ENCODE measurements around the gene GTPBP2.
A peak's percentile ranks its signal among the peaks of the same experiment; 100 is the strongest.
"Not testable (repeated sequence)": the region's sequence is repeated elsewhere in the genome, so short reads cannot be mapped to it uniquely, and the experiment has no call there.

Gene GTPBP2

GRCh38 chr6:43657221-43657802, 28.2 kb upstream of the GTPBP2 start:
- no peak for DNase-seq

GRCh38 chr6:43652822-43653221, 23.8 kb upstream of the GTPBP2 start:
- DNase-seq: not testable (repeated sequence)

GRCh38 chr6:43648248-43648647, 19.2 kb upstream of the GTPBP2 start:
- no peak for DNase-seq

- DNase-seq: no peak
These were observed 18.5 kb upstream of the GTPBP2 start for GRCh38 chr6:43647613-43648012.

- no peak for DNase-seq
These were observed 16.5 kb upstream of the GTPBP2 start for GRCh38 chr6:43645613-43645964.

- DNase-seq: peak; percentile 88
These were observed 16.0 kb upstream of the GTPBP2 start, which contains the start of gene RSPH9 for GRCh38 chr6:43644940-43645612. TSS of gene RSPH9 (plus strand) at chr6:43645036. CDS start at chr6:43645099, 63 bp downstream.

- no peak for DNase-seq
These were observed 11.1 kb upstream of the GTPBP2 start for GRCh38 chr6:43639984-43640800.

GRCh38 chr6:43636308-43636659, 7.2 kb upstream of the GTPBP2 start:
- DNase-seq: peak; percentile 68

- DNase-seq: peak; percentile 96
These were observed 6.6 kb upstream of the GTPBP2 start, which contains the start of gene MAD2L1BP for GRCh38 chr6:43635387-43636307. TSS of gene MAD2L1BP (plus strand) at chr6:43635840. CDS start at chr6:43635876, 36 bp downstream.

GRCh38 chr6:43634702-43635303, 5.7 kb upstream of the GTPBP2 start:
- no peak for DNase-seq

- not testable (repeated sequence) for DNase-seq
These were observed 3.9 kb upstream of the GTPBP2 start for GRCh38 chr6:43633002-43633401.

- no peak for DNase-seq
These were observed 2.0 kb upstream of the GTPBP2 start for GRCh38 chr6:43630980-43631619.

GRCh38 chr6:43629505-43630300, 639 bp upstream of the GTPBP2 start:
- DNase-seq: peak; percentile 96

- DNase-seq: peak; percentile 81
These were observed 516 bp downstream of the GTPBP2 start for GRCh38 chr6:43628393-43629103.

- peak; percentile 58 for DNase-seq
These were observed 1.8 kb downstream of the GTPBP2 start for GRCh38 chr6:43627008-43627825.

GRCh38 chr6:43625393-43625992, 3.6 kb downstream of the GTPBP2 start:
- DNase-seq: peak; percentile 54

GRCh38 chr6:43624786-43625288, 4.2 kb downstream of the GTPBP2 start:
- DNase-seq: peak; percentile 58

Data from activated effector memory CD4-positive, alpha-beta T cell treated with anti-CD3 and anti-CD28 coated beads, Interleukin-2, amount 50 U/mL, for 16 hours (primary cell).